ENCODE results near the gene DAGLA. TPM values are rescaled to one million over a fixed set of nuclear protein-coding genes. Genes with fewer than 3 reads are reported as not detected.

DAGLA gene
- total RNA-seq, 1 experiment from 2014 or later, result 3.1 TPM

DNA sequence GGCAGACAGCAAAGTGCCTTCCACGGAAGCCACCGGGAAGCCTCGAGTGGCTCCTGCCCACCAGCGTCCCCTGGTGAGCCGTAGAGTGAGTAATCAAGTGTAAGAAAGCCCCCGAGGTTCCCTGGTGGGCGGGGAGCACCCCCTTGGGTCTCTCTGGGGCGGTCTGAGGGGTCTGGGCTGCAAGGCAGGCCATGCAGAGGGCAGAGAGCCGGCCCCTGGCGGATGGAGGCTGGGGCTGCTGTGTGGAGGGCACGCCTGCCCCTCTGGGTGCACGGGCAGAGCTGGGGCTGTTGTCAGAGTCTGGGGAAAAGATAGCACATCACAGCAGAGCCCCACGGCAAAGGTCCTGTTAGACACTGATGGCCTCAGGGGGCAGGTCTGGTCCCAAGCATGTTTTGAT, 46.6 kb downstream of the DAGLA start:
- H3K4me1 Mint-ChIP-seq, result peaks cover 2% of the 10 kb centered on the region; the same call in 1 of the 2 replicates
- H3K9me3 Mint-ChIP-seq, result no peaks in the 10 kb centered on the region
- TF ChIP-seq ZNF232 (CRISPR knock-in tag; IDR thresholded peaks at IDR 0.05) (no peak), E2F5 (CRISPR knock-in tag; IDR thresholded peaks at IDR 0.05) (no peak), CREB1 (CRISPR knock-in tag; IDR thresholded peaks at IDR 0.05) (no peak), MXD4 (CRISPR knock-in tag; IDR thresholded peaks at IDR 0.05; ENCODE audit: borderline replicate concordance) (no peak), TEAD1 (CRISPR knock-in tag; IDR thresholded peaks at IDR 0.05) (no peak), RORB (CRISPR knock-in tag; IDR thresholded peaks at IDR 0.05) (no peak)
- TF ChIP-seq, protein P1, sequence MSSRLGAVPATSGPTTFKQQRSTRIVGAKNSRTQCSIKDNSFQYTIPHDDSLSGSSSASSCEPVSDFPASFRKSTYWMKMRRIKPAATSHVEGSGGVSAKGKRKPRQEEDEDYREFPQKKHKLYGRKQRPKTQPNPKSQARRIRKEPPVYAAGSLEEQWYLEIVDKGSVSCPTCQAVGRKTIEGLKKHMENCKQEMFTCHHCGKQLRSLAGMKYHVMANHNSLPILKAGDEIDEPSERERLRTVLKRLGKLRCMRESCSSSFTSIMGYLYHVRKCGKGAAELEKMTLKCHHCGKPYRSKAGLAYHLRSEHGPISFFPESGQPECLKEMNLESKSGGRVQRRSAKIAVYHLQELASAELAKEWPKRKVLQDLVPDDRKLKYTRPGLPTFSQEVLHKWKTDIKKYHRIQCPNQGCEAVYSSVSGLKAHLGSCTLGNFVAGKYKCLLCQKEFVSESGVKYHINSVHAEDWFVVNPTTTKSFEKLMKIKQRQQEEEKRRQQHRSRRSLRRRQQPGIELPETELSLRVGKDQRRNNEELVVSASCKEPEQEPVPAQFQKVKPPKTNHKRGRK (CRISPR knock-in tag; IDR thresholded peaks at IDR 0.05; ENCODE audit: borderline replicate concordance), result no peak
- TF ChIP-seq, protein P2, sequence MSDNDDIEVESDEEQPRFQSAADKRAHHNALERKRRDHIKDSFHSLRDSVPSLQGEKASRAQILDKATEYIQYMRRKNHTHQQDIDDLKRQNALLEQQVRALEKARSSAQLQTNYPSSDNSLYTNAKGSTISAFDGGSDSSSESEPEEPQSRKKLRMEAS (CRISPR knock-in tag; IDR thresholded peaks at IDR 0.05), result no peak
- H3K27ac Mint-ChIP-seq, result no peak overlapping the region
- H3K4me3 Mint-ChIP-seq, result no peak overlapping the region
- ATAC-seq (no peak), DNase-seq (ENCODE audit: low spot score) (no peak)
- H3K36me3 Mint-ChIP-seq, result no peaks in the 10 kb centered on the region
- ChIA-PET CTCF (interaction anchor here (1.0 to 2.3 kb wide), 5 partner anchors 20 to 159 kb away, joined by 3 to 6 read pairs (median 3); no protein-coding TSS in a partner anchor), POLR2A (no interaction called here)
- no peaks in the 10 kb centered on the region for H3K27me3 Mint-ChIP-seq (ENCODE audit: low read depth)

DNA sequence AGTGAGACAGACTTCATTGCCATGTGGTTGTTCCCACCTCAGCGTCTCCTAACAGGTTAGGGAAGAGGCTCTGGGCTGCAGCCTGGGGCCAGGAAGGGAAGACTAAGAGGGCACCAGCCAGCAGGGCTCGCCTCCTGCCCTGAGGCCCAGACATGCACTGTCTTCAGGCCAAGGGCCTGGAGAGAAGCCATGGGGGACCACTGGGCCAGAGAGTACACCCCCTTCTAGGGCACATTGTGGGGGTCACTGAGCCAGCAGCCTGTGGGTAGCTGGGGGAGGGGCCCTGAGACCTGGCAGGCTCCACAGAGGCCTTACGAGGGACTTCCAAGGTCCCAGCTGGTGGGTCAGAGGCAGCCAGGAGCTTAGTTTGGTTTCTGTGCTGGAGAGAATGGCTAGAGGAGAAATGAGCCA, 47.2 kb downstream of the DAGLA start:
- POLR2A ChIA-PET, result no interaction called here

More for the DNA sequence above, 47.2 kb downstream of the DAGLA start:
- DNase-seq (ENCODE audit: low spot score), result no peak
- Mint-ChIP-seq H3K27me3 (ENCODE audit: low read depth) (no peaks in the 10 kb centered on the region), H3K27ac (no peak overlapping the region), H3K9me3 (no peaks in the 10 kb centered on the region), H3K4me3 (no peak overlapping the region), H3K36me3 (no peaks in the 10 kb centered on the region), H3K4me1 (peaks cover 2% of the 10 kb centered on the region; the same call in 1 of the 2 replicates)
- CTCF ChIA-PET, result interaction anchor here (0.9 to 2.3 kb wide), 6 partner anchors 9 to 210 kb away, joined by 3 to 12 read pairs (median 4); no protein-coding TSS in a partner anchor
- ATAC-seq, result no peak
- TF ChIP-seq IRF2 (CRISPR knock-in tag; IDR thresholded peaks at IDR 0.05; ENCODE audit: borderline replicate concordance, low read depth), result no peak
- TF ChIP-seq, protein P3, sequence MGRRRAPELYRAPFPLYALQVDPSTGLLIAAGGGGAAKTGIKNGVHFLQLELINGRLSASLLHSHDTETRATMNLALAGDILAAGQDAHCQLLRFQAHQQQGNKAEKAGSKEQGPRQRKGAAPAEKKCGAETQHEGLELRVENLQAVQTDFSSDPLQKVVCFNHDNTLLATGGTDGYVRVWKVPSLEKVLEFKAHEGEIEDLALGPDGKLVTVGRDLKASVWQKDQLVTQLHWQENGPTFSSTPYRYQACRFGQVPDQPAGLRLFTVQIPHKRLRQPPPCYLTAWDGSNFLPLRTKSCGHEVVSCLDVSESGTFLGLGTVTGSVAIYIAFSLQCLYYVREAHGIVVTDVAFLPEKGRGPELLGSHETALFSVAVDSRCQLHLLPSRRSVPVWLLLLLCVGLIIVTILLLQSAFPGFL (CRISPR knock-in tag; IDR thresholded peaks at IDR 0.05; ENCODE audit: borderline replicate concordance), result no peak
- no peak for TF ChIP-seq MYBL2 (CRISPR knock-in tag; IDR thresholded peaks at IDR 0.05)
- no peak for TF ChIP-seq ETV6 (CRISPR knock-in tag; IDR thresholded peaks at IDR 0.05)
- no peak for TF ChIP-seq NFATC4 (CRISPR knock-in tag; IDR thresholded peaks at IDR 0.05)
- no peak for TF ChIP-seq TCF7 (CRISPR knock-in tag; IDR thresholded peaks at IDR 0.05; ENCODE audit: low read depth)
- TF ChIP-seq, protein P4, sequence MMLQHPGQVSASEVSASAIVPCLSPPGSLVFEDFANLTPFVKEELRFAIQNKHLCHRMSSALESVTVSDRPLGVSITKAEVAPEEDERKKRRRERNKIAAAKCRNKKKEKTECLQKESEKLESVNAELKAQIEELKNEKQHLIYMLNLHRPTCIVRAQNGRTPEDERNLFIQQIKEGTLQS (CRISPR knock-in tag; conservative IDR thresholded peaks at IDR 0.05), result no peak
- TF ChIP-seq ZBTB43 (CRISPR knock-in tag; IDR thresholded peaks at IDR 0.05), result no peak
- TF ChIP-seq OVOL2 (CRISPR knock-in tag; IDR thresholded peaks at IDR 0.05; ENCODE audit: borderline replicate concordance), result no peak
- TF ChIP-seq, protein P5, sequence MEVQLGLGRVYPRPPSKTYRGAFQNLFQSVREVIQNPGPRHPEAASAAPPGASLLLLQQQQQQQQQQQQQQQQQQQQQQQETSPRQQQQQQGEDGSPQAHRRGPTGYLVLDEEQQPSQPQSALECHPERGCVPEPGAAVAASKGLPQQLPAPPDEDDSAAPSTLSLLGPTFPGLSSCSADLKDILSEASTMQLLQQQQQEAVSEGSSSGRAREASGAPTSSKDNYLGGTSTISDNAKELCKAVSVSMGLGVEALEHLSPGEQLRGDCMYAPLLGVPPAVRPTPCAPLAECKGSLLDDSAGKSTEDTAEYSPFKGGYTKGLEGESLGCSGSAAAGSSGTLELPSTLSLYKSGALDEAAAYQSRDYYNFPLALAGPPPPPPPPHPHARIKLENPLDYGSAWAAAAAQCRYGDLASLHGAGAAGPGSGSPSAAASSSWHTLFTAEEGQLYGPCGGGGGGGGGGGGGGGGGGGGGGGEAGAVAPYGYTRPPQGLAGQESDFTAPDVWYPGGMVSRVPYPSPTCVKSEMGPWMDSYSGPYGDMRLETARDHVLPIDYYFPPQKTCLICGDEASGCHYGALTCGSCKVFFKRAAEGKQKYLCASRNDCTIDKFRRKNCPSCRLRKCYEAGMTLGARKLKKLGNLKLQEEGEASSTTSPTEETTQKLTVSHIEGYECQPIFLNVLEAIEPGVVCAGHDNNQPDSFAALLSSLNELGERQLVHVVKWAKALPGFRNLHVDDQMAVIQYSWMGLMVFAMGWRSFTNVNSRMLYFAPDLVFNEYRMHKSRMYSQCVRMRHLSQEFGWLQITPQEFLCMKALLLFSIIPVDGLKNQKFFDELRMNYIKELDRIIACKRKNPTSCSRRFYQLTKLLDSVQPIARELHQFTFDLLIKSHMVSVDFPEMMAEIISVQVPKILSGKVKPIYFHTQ (CRISPR knock-in tag; IDR thresholded peaks at IDR 0.05), result no peak
- TF ChIP-seq EMX1 (CRISPR knock-in tag; IDR thresholded peaks at IDR 0.05), result no peak
- no peak for TF ChIP-seq ZNF425 (CRISPR knock-in tag; conservative IDR thresholded peaks at IDR 0.05)
- no peak for TF ChIP-seq MLX (CRISPR knock-in tag; IDR thresholded peaks at IDR 0.05)
- no peak for TF ChIP-seq FOXK1 (CRISPR knock-in tag; IDR thresholded peaks at IDR 0.05)

Data from WTC11 (cell line).